SK-N-SH treated with all-trans-retinoic acid at 6 μM for 48 hours (cell line): ENCODE measurements around the gene ZMAT3.

Experiments
- CSDC2 ChIP-seq: fragments of 250-450 bp; sonication (Bioruptor Pico); IDR thresholded peaks from 2 replicates; pipeline ENCODE4 v1.5.0; 2020; ENCODE audit warnings: mild to moderate bottlenecking, moderate library complexity
- OSR1 ChIP-seq: fragments of 250-450 bp; sonication (Bioruptor Pico); IDR thresholded peaks from 2 replicates; pipeline ENCODE4 v1.8.0; 2022; ENCODE audit warnings: moderate library complexity, mild to moderate bottlenecking, inconsistent platforms
- TF ChIP-seq, protein P1 (sequence below): fragments of 250-450 bp; sonication (Bioruptor Pico); IDR thresholded peaks from 2 replicates; pipeline ENCODE4 v1.8.0; 2021; ENCODE audit warnings: low read depth, mild to moderate bottlenecking, moderate library complexity, borderline replicate concordance

DNA sequence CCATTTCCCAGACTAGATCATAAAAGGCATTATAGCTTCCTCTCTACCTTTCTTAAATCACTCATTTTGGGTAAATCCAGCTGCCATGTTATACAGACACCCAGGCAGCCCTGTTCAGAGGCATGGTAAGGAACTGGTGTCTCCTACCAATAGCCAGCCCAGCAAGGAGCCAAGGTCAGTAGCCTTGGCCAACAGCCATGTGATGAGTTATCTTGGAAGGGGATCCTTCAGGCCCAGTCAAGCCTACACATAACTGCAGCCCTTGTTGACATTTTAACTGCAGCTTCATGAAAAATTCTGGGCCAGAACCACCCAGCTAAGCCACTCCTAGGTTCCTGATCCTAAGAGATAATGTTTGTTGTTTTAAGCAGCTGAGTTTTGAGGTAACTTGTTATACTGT is 29.0 kb upstream of the ZMAT3 start:
- TF ChIP-seq OSR1 (CRISPR knock-in tag) = no peak
- TF ChIP-seq, protein P1, sequence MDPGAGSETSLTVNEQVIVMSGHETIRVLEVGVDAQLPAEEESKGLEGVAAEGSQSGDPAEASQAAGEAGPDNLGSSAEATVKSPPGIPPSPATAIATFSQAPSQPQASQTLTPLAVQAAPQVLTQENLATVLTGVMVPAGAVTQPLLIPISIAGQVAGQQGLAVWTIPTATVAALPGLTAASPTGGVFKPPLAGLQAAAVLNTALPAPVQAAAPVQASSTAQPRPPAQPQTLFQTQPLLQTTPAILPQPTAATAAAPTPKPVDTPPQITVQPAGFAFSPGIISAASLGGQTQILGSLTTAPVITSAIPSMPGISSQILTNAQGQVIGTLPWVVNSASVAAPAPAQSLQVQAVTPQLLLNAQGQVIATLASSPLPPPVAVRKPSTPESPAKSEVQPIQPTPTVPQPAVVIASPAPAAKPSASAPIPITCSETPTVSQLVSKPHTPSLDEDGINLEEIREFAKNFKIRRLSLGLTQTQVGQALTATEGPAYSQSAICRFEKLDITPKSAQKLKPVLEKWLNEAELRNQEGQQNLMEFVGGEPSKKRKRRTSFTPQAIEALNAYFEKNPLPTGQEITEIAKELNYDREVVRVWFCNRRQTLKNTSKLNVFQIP (CRISPR knock-in tag) = no peak
- TF ChIP-seq CSDC2 (CRISPR knock-in tag) = no peak
